Measurements from ENCODE around the gene NLRP10.
A peak's percentile ranks its signal among the peaks of the same experiment; 100 is the strongest.

Gene NLRP10

DNA sequence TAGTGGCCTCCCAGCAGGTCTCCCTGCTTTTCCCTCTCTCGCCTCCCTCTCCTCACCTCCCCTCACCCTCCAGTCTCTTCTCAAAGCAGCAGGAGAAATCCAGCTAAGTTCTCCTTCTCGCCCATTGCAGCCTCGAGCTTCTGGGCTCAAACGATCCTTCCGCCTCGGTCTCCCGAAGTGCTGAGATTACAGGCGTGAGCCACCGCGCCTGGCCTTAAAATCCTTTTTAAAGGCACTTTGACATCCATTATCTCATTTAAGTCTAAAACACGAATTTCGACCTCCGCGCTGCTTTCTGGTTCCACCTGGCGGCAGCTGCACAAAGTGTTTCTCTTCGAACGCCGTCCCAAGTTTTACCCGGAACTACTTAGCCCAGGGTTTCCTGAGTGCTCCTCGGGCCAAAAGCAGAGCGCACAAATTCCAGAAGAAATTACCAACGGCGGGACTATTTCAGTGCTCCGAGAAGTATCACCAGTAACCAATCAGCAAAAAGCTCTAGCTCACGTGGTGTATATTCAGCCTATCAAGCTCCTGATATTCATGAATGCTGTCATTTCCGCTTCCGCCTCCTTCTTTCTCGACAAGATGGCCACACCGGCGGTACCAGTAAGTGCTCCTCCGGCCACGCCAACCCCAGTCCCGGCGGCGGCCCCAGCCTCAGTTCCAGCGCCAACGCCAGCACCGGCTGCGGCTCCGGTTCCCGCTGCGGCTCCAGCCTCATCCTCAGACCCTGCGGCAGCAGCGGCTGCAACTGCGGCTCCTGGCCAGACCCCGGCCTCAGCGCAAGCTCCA is 21.7 kb upstream of the NLRP10 start, which contains the start of gene EIF3F:
EIF3F (plus strand) TSS at position 570 of the 792 bp plus-strand sequence; CDS start at position 586, 16 bp downstream.
- peak within 1 kb of the TSS; percentile 38 for H3K27ac ChIP-seq
- TF ChIP-seq ZFX (IDR thresholded peaks at IDR 0.05; ENCODE audit: borderline replicate concordance), result no peak
- TF ChIP-seq, protein P1, sequence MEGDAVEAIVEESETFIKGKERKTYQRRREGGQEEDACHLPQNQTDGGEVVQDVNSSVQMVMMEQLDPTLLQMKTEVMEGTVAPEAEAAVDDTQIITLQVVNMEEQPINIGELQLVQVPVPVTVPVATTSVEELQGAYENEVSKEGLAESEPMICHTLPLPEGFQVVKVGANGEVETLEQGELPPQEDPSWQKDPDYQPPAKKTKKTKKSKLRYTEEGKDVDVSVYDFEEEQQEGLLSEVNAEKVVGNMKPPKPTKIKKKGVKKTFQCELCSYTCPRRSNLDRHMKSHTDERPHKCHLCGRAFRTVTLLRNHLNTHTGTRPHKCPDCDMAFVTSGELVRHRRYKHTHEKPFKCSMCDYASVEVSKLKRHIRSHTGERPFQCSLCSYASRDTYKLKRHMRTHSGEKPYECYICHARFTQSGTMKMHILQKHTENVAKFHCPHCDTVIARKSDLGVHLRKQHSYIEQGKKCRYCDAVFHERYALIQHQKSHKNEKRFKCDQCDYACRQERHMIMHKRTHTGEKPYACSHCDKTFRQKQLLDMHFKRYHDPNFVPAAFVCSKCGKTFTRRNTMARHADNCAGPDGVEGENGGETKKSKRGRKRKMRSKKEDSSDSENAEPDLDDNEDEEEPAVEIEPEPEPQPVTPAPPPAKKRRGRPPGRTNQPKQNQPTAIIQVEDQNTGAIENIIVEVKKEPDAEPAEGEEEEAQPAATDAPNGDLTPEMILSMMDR (IDR thresholded peaks at IDR 0.05), result peak; percentile 89

DNA sequence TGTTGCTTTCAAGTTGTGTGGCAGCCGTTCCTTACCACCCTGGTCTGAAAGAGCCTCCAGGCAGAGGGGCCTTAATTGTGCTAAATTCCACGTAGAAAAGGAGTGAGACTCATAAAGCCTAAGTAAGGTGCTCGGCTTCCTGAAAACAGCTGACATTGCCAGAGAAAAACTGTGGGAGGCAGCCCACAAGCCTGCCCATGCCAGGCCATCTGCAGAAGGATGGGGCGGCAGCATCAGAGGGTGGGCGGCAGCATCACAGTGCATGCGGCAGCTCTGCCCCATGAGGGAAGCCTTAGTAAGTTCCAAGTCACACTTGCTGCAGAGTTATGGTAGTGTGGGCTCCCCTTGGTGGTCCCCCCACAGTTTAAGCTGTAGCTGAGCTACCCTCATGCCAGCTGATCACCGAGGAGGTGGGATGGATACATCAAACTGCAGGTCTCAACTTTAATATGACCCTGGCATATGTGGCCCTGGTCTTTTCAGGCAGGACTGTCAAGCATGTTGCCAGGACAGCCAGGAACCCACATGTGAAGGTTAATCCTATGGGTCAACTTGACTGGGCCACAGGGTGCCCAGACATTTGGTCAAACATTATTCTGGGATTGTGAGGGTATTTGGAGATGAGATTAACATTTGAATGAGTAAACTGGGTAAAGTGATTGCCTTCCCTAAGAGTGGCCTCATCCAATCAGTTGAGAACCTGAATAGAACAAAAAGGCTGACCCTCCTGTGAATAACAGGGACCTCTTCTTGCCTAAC is 18.8 kb upstream of the NLRP10 start:
- H3K27ac ChIP-seq, result no peak overlapping the region
- TF ChIP-seq, protein P1 (IDR thresholded peaks at IDR 0.05), result no peak
- TF ChIP-seq ZFX (IDR thresholded peaks at IDR 0.05; ENCODE audit: borderline replicate concordance), result no peak

DNA sequence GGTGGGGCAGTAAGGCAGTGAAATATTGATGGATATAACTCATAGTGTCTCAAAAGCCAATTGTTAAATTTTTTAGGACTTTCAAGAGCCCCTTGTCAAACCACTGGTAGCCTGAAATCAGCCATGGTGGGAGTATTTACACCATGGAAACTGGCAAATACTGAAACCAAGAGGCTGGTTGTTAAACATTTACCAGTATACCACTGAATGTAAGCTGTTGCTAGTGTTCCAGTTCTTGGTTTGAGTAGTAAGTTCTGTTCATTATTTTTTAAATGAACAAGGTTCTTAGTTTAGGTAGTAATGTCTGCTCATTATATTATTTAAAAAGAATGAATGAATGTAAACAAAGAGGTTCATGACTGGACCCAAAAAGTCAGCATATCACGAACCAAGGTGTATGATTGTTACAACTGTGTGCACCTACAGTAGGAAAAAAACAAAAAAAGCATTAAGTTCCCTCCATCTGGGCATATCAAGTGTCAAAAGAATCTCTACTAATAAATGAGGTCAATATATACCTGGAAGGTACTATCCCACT is 17.4 kb upstream of the NLRP10 start:
- no peak overlapping the region for H3K27ac ChIP-seq
- TF ChIP-seq, protein P1 (IDR thresholded peaks at IDR 0.05), result no peak
- no peak for TF ChIP-seq ZFX (IDR thresholded peaks at IDR 0.05; ENCODE audit: borderline replicate concordance)

DNA sequence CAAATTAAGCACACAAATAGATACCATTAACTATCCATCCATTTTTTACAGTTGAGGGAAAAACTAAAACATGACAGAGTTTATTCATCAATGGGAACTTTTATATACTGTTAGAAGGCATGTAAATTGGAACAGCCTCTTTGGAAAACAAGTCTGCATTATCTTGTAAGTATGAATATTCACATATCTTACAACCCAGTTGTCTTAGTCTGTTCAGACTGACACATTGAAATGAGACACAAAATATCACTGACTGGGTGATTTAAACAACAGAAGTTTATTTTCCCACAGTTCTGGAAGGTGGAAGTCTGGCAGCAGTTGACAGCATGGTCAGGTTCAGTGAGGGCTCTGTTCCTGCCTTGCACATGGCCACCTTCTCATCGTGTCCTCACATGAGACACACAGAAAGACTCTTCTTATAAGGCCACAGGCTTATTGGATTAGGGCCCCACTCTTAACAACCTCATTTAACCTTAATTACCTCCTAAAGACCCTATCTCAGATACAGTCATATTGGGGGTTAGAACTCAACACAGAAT is 16.4 kb upstream of the NLRP10 start:
- no peak overlapping the region for H3K27ac ChIP-seq
- TF ChIP-seq, protein P1 (IDR thresholded peaks at IDR 0.05), result no peak
- no peak for TF ChIP-seq ZFX (IDR thresholded peaks at IDR 0.05; ENCODE audit: borderline replicate concordance)

DNA sequence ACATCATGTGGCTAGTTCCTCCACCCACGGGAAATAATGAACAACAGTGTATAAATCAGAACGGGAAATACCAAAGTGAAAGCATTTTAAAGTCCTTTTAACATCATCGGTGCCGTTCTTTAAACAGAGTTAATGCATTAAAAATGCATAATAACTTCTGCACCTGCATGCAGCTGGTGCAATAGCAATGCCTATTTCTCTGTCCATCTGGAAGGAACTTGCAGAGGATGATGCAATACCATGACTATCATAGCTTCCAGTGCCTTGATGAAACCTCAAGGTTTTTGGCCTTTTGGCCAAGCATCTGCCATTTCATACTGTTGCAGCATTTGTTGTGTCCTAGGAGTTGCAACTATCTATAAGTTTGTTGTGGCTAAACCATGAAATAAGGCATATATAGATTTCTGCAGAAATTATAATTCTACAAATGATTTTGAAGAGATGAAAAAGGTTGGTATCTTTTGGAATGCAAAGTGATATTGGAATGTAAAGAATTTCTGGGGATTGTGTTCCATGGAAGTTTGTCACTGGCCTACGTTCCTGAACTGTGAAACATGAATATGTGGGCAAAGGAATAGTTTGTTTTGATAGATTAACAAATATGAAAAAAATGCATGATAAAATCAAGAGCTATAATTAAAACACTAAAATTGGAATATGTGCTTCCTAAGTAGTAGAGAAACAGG is 12.1 kb upstream of the NLRP10 start:
- H3K27ac ChIP-seq, result no peak overlapping the region
- TF ChIP-seq ZFX (IDR thresholded peaks at IDR 0.05; ENCODE audit: borderline replicate concordance), result no peak
- TF ChIP-seq, protein P1 (IDR thresholded peaks at IDR 0.05), result no peak

DNA sequence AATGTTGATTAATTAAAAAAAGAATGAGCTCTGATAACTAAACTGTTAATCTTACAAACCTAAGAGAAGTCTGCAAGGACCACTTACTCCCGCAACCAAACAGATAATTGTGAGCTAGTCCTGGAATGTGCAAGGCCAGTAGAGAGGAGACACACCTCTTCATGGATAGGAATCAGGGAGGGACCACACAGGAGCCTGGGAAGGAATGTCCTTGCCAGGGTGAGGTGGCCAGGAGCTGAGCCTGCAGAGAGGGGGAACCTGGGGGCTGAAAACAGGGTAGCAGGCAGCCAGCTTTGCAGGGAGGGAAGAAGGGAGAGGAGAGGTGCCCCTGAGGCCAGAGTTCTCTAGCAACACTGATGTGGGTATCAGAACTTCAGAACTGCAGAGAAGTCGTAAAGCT is 9.4 kb upstream of the NLRP10 start:
- no peak overlapping the region for H3K27ac ChIP-seq
- TF ChIP-seq ZFX (IDR thresholded peaks at IDR 0.05; ENCODE audit: borderline replicate concordance), result no peak
- TF ChIP-seq, protein P1 (IDR thresholded peaks at IDR 0.05), result no peak
